H9 (cell line): Measurements from ENCODE around the gene SLC9A4. TPM values are rescaled to one million over a fixed set of nuclear protein-coding genes. Genes with fewer than 3 reads are reported as not detected.

Source experiments
- DNase-seq: peaks from one replicate; pipeline ENCODE4 v3.0.0-alpha.2; 2017
- H2AFZ ChIP-seq: one replicate; pipeline ENCODE4 v1.6.1; 2013; ENCODE audit warnings: mild to moderate bottlenecking, low read length, control low read depth, moderate library complexity
- H2AK5ac ChIP-seq: 2 replicates; pipeline ENCODE4 v1.6.1; 2013; ENCODE audit warnings: low read length, control low read depth, mixed read lengths; ENCODE audit not compliant: insufficient read length
- H2BK120ac ChIP-seq: one replicate; pipeline ENCODE4 v1.6.1; 2013; ENCODE audit warnings: low read depth, mild to moderate bottlenecking, low read length, control low read depth, inconsistent platforms; ENCODE audit not compliant: poor library complexity, severe bottlenecking
- H2BK12ac ChIP-seq: 2 replicates; pipeline ENCODE4 v1.6.1; 2013; ENCODE audit warnings: low read length, control low read depth, mixed read lengths, low read depth; ENCODE audit not compliant: insufficient read length
- H2BK15ac ChIP-seq: 2 replicates; pipeline ENCODE4 v1.6.1; 2013; ENCODE audit warnings: low read depth, low read length, control low read depth
- H2BK20ac ChIP-seq: one replicate; pipeline ENCODE4 v1.6.1; 2013; ENCODE audit warnings: low read depth, mild to moderate bottlenecking, low read length, control low read depth, inconsistent platforms; ENCODE audit not compliant: poor library complexity, severe bottlenecking
- H2BK5ac ChIP-seq: 2 replicates; pipeline ENCODE4 v1.6.1; 2013; ENCODE audit warnings: low read length, control low read depth, mixed read lengths; ENCODE audit not compliant: insufficient read length
- H3K14ac ChIP-seq: 2 replicates; pipeline ENCODE4 v1.6.1; 2013; ENCODE audit warnings: low read length, control low read depth; ENCODE audit not compliant: insufficient read depth
- H3K18ac ChIP-seq: 2 replicates; pipeline ENCODE4 v1.6.1; 2013; ENCODE audit warnings: low read depth, mild to moderate bottlenecking, mixed read lengths, low read length, control low read depth; ENCODE audit not compliant: insufficient read length
- H3K23ac ChIP-seq: 2 replicates; pipeline ENCODE4 v1.6.1; 2013; ENCODE audit warnings: low read length, control low read depth, mixed read lengths, low read depth; ENCODE audit not compliant: insufficient read length
- H3K23me2 ChIP-seq: 2 replicates; pipeline ENCODE4 v1.6.1; 2013; ENCODE audit warnings: low read depth, mild to moderate bottlenecking, mixed read lengths, low read length, control low read depth; ENCODE audit not compliant: insufficient read length, poor library complexity, severe bottlenecking
- H3K27ac ChIP-seq: 2 replicates; pipeline ENCODE4 v1.5.1; 2013; ENCODE audit warnings: low read length, control low read depth, mixed read lengths, low read depth; ENCODE audit not compliant: insufficient read length
- H3K27me3 ChIP-seq: 2 replicates; pipeline ENCODE4 v1.6.1; 2013; ENCODE audit warnings: low read length, control low read depth, inconsistent platforms; ENCODE audit not compliant: insufficient read depth
- H3K4ac ChIP-seq: 2 replicates; pipeline ENCODE4 v1.6.1; 2013; ENCODE audit warnings: low read depth, mild to moderate bottlenecking, control low read depth, inconsistent platforms, low read length, moderate library complexity
- H3K4me1 ChIP-seq: 2 replicates; pipeline ENCODE4 v1.6.1; 2013; ENCODE audit warnings: low read length, control low read depth, inconsistent platforms; ENCODE audit not compliant: insufficient read depth
- H3K4me2 ChIP-seq: 2 replicates; pipeline ENCODE4 v1.6.1; 2013; ENCODE audit warnings: low read length, control low read depth, mixed read lengths; ENCODE audit not compliant: insufficient read length, insufficient read depth
- H3K56ac ChIP-seq: 2 replicates; pipeline ENCODE4 v1.6.1; 2013; ENCODE audit warnings: low read depth, mild to moderate bottlenecking, mixed read lengths, low read length, control low read depth; ENCODE audit not compliant: insufficient read length
- H3K79me1 ChIP-seq: 2 replicates; pipeline ENCODE4 v1.6.1; 2013; ENCODE audit warnings: low read depth, mild to moderate bottlenecking, moderate library complexity, low read length, control low read depth, inconsistent platforms; ENCODE audit not compliant: insufficient read depth, poor library complexity, severe bottlenecking
- H3K79me2 ChIP-seq: 2 replicates; pipeline ENCODE4 v1.6.1; 2013; ENCODE audit warnings: low read length, control low read depth, inconsistent platforms; ENCODE audit not compliant: insufficient read depth
- H3K9ac ChIP-seq: 2 replicates; pipeline ENCODE4 v1.6.1; 2013; ENCODE audit warnings: low read length, control low read depth, mixed read lengths; ENCODE audit not compliant: insufficient read length; ENCODE audit errors: extremely low read depth
- H3K9me3 ChIP-seq: one replicate; pipeline ENCODE4 v1.6.1; 2013; ENCODE audit warnings: low read depth, low read length, inconsistent platforms; ENCODE audit not compliant: control insufficient read depth
- H3T11ph ChIP-seq: one replicate; pipeline ENCODE4 v1.6.1; 2013; ENCODE audit warnings: mild to moderate bottlenecking, low read length, control low read depth, inconsistent platforms
- H4K20me1 ChIP-seq: one replicate; pipeline ENCODE4 v1.6.1; 2013; ENCODE audit not compliant: control insufficient read depth, insufficient read length, insufficient read depth
- H4K5ac ChIP-seq: 2 replicates; pipeline ENCODE4 v1.6.1; 2013; ENCODE audit warnings: low read depth, mild to moderate bottlenecking, mixed read lengths, low read length, control low read depth; ENCODE audit not compliant: insufficient read length
- H4K8ac ChIP-seq: replicated peaks from 2 replicates; pipeline ENCODE4 v1.6.1; 2013; ENCODE audit warnings: low read length, control low read depth, mixed read lengths, low read depth; ENCODE audit not compliant: insufficient read length
- H4K91ac ChIP-seq: 2 replicates; pipeline ENCODE4 v1.6.1; 2013; ENCODE audit warnings: low read depth, mild to moderate bottlenecking, moderate library complexity, mixed read lengths, low read length, control low read depth; ENCODE audit not compliant: insufficient read length
- H3K27ac Mint-ChIP-seq, 3 experiments: 2 replicates in 2 of 3; 3 replicates in 1 of 3; pipeline ENCODE4 v1.8.0; 2020 to 2021; ENCODE audit warnings: mixed read lengths in 3 of 3, mild to moderate bottlenecking in 1 of 3, moderate library complexity in 1 of 3
- H3K27me3 Mint-ChIP-seq: 2 replicates; pipeline ENCODE4 v1.8.0; 2021; ENCODE audit warnings: low read depth, mild to moderate bottlenecking, moderate library complexity, mixed read lengths
- H3K36me3 Mint-ChIP-seq, 3 experiments: 2 replicates in 2 of 3; 3 replicates in 1 of 3; pipeline ENCODE4 v1.8.0; 2020 to 2021; ENCODE audit warnings: low read depth in 3 of 3, mixed read lengths in 3 of 3; ENCODE audit not compliant: insufficient read depth in 1 of 3
- H3K4me1 Mint-ChIP-seq, 2 experiments: 2 replicates each; pipeline ENCODE4 v1.8.0; 2020; ENCODE audit warnings: mixed read lengths in 2 of 2
- H3K4me3 Mint-ChIP-seq, 2 experiments: 2 replicates in 1 of 2; 3 replicates in 1 of 2; pipeline ENCODE4 v1.8.0; 2020 to 2021; ENCODE audit warnings: mild to moderate bottlenecking in 2 of 2, mixed read lengths in 2 of 2, moderate library complexity in 1 of 2
- H3K9me3 Mint-ChIP-seq, 2 experiments: 2 replicates in 1 of 2; 3 replicates in 1 of 2; pipeline ENCODE4 v1.8.0; 2020; ENCODE audit warnings: mild to moderate bottlenecking in 2 of 2, mixed read lengths in 2 of 2, moderate library complexity in 1 of 2
- WGBS: extraction: QIAGEN DNeasy Blood & Tissue Kit; methylation state at CpG from one replicate; pipeline ENCODE4 v1.1.7; 2013; ENCODE audit warnings: missing lambda C conversion rate, low lambda C conversion rate, mixed read lengths; ENCODE audit not compliant: insufficient read length; ENCODE audit errors: extremely low coverage; 5-methylcytosine and 5-hydroxymethylcytosine counted together
- total RNA-seq: library from RNA; stranded (reverse); gene quantifications from 2 replicates; pipeline ENCODE4 v1.2.1, GENCODE V29; 2021
- TF ChIP-seq, protein P1 (sequence below): fragments of 200-600 bp; sonication (generic); conservative IDR thresholded peaks from 3 replicates; pipeline ENCODE4 v1.8.0; 2021; ENCODE audit warnings: antibody characterized with exemption, mild to moderate bottlenecking

The SLC9A4 gene
- total RNA-seq, 1 experiment from 2014 or later, result not detected

DNA sequence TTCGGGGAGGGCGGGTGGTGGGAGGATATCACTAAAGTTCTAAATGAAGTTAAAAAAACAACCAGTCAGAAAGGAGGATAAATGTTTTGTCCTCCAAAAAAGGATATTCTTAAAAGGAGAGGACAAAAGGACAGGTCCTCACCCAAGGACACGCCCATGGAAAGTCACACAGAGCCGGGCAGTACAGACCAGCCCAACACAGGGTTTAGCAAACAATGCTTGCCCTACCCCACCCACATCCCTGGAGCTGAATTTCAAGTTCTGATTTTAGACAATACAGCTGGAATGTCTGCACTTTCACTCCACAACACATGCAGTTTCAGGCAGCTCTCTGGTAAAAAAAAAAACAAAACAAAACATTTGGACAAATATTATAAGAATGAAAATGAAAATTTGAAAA, 67.9 kb downstream of the SLC9A4 start:
- Mint-ChIP-seq H3K27ac (no peak overlapping the region), H3K9me3 (no peaks in the 10 kb centered on the region), H3K4me1 (no peaks in the 10 kb centered on the region), H3K4me3 (no peak overlapping the region), H3K27me3 (no peaks in the 10 kb centered on the region), H3K36me3 (no peaks in the 10 kb centered on the region)
- Histone ChIP-seq H3K4me2 (no peak overlapping the region), H3K14ac (no peak overlapping the region), H3K27ac (no peak overlapping the region), H3K4ac (no peak overlapping the region), H3K4me1 (no peaks in the 10 kb centered on the region), H3K18ac (no peak overlapping the region), H2BK5ac (no peak overlapping the region), H4K8ac (no peak overlapping the region), H2AFZ (no peak overlapping the region), H3K9me3 (no peaks in the 10 kb centered on the region), H3K23ac (no peak overlapping the region), H3T11ph (no peak overlapping the region), H3K23me2 (no peaks in the 10 kb centered on the region), H4K20me1 (no peaks in the 10 kb centered on the region), H4K91ac (no peak overlapping the region), H3K9ac (no peak overlapping the region), H4K5ac (no peak overlapping the region), H2BK20ac (no peak overlapping the region), H2BK120ac (no peak overlapping the region), H3K27me3 (no peaks in the 10 kb centered on the region), H3K79me2 (no peaks in the 10 kb centered on the region), H3K79me1 (no peaks in the 10 kb centered on the region), H3K56ac (no peak overlapping the region), H2BK15ac (no peak overlapping the region), H2AK5ac (no peak overlapping the region), H2BK12ac (no peak overlapping the region)
- DNase-seq, result no peak
- TF ChIP-seq, protein P1, sequence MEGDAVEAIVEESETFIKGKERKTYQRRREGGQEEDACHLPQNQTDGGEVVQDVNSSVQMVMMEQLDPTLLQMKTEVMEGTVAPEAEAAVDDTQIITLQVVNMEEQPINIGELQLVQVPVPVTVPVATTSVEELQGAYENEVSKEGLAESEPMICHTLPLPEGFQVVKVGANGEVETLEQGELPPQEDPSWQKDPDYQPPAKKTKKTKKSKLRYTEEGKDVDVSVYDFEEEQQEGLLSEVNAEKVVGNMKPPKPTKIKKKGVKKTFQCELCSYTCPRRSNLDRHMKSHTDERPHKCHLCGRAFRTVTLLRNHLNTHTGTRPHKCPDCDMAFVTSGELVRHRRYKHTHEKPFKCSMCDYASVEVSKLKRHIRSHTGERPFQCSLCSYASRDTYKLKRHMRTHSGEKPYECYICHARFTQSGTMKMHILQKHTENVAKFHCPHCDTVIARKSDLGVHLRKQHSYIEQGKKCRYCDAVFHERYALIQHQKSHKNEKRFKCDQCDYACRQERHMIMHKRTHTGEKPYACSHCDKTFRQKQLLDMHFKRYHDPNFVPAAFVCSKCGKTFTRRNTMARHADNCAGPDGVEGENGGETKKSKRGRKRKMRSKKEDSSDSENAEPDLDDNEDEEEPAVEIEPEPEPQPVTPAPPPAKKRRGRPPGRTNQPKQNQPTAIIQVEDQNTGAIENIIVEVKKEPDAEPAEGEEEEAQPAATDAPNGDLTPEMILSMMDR, result no peak
- WGBS, result no CpG with 5 or more reads among the region's 4 CpGs
